ENCODE results near the gene LIMS4. TPM values are rescaled to one million over a fixed set of nuclear protein-coding genes. Genes with fewer than 3 reads are reported as not detected.
"Not testable (repeated sequence)": the region's sequence is repeated elsewhere in the genome, so short reads cannot be mapped to it uniquely, and the experiment has no call there.

LIMS4 gene
- total RNA-seq, 1 donor, result 27.2 TPM

DNA sequence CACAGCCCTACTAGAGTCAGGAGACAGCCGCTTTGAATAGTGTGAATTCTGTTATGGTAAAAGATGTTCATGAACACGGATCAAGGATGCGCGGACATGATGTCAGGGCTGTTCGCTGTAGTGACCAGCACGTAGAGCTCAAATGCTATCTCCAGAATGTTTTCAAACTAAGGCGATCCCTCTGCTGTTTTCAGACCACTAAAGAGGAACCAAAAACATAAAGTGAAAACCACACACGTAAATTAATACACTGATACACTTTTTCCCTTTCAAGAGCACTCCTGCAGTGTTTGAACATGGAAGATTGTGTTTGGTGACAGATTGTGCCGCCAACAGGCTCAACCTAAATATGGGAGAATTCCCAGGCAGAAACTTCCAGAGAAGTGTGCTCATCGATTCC is 73.2 kb downstream of the LIMS4 start:
- H3K4me3 ChIP-seq (ENCODE audit: low read depth, low read length); DNase-seq (ENCODE audit: low read depth): not testable (repeated sequence)

DNA sequence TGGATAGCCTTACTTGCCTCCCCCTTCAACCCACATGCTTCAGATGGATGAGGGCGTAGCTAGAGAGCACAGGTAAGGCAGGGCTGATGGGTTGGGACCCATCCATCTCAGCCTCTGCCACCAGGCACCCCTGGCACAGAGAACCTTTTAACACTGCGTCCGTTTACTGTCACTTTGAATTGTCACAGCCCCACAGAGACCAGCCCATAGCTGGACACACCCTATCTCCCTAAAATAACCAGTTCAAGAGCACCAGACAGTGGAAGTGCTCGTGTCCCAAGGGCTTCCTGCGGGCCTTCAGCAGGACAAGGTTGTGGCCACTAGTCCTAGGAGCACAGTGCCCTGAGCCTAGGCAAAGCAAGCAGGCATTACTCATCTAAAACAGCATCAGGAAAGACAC is 76.6 kb downstream of the LIMS4 start:
- not testable (repeated sequence) for H3K4me3 ChIP-seq (ENCODE audit: low read depth, low read length)

More for the DNA sequence above, 76.6 kb downstream of the LIMS4 start:
- not testable (repeated sequence) for DNase-seq (ENCODE audit: low read depth)

Small RNAs within 50 kb of the gene (small RNA-seq; reads per million reads assigned to genes)
- not detected for gene AC108938.1

Other genes with a start within 250 kb of the LIMS4 start
- 27.7 and 51.0 TPM in 2 replicates for gene RGPD6, start 104.4 kb upstream of the LIMS4 start, total RNA-seq
- 18.7 and 37.1 TPM in 2 replicates for gene BUB1, start 205.2 kb upstream of the LIMS4 start, total RNA-seq

All from fibroblast of villous mesenchyme (primary cell).